Stimulated activated CD8-positive, alpha-beta memory T cell treated with anti-CD3 and anti-CD28 coated beads, Interleukin-4, amount 100 ng/mL, for 4 hours (primary cell): ENCODE data around the gene RANBP6.
"Not testable (repeated sequence)": the region's sequence is repeated elsewhere in the genome, so short reads cannot be mapped to it uniquely, and the experiment has no call there.

Experiments
- DNase-seq, 2 donors: peaks; one replicate each; pipeline ENCODE4 v3.0.0-alpha.2; 2020; ENCODE audit warnings: low read depth in 2 of 2, low spot score in 1 of 2

Gene RANBP6

GRCh38 chr9:6015278-6016157 lies at the start of gene RANBP6:
Gene RANBP6, minus strand, starts transcription at chr9:6015624. Its CDS starts 17 bp downstream, at chr9:6015607.
- peak; percentile 77 to 79 for DNase-seq

- DNase-seq = not testable (repeated sequence)
Measured at GRCh38 chr9:6063146-6063545, 47.7 kb upstream of the RANBP6 start.

- DNase-seq = no peak
Measured at GRCh38 chr9:6055666-6056065, 40.2 kb upstream of the RANBP6 start.

GRCh38 chr9:6055216-6055615 lies 39.8 kb upstream of the RANBP6 start:
- no peak for DNase-seq

- DNase-seq = peak; percentile 7 to 21
Measured at GRCh38 chr9:6054280-6055099, 39.1 kb upstream of the RANBP6 start.

- DNase-seq = no peak
Measured at GRCh38 chr9:6052293-6052919, 37.0 kb upstream of the RANBP6 start.

GRCh38 chr9:6051511-6051950 lies 36.1 kb upstream of the RANBP6 start:
- DNase-seq = no peak

- DNase-seq = no peak
Measured at GRCh38 chr9:6049798-6050197, 34.4 kb upstream of the RANBP6 start.

- DNase-seq = no peak
Measured at GRCh38 chr9:6048039-6048438, 32.6 kb upstream of the RANBP6 start.

- no peak for DNase-seq
Measured at GRCh38 chr9:6047020-6047419, 31.6 kb upstream of the RANBP6 start.

GRCh38 chr9:6045364-6045763 lies 29.9 kb upstream of the RANBP6 start:
- no peak for DNase-seq

GRCh38 chr9:6040077-6040476 lies 24.7 kb upstream of the RANBP6 start:
- no peak for DNase-seq

GRCh38 chr9:6036391-6036790 lies 21.0 kb upstream of the RANBP6 start:
- DNase-seq = no peak

- no peak for DNase-seq
Measured at GRCh38 chr9:6034954-6035353, 19.5 kb upstream of the RANBP6 start.

- DNase-seq = no peak
Measured at GRCh38 chr9:6029604-6030274, 14.3 kb upstream of the RANBP6 start.

- no peak for DNase-seq
Measured at GRCh38 chr9:6024035-6024554, 8.7 kb upstream of the RANBP6 start.

GRCh38 chr9:6016975-6017374 lies 1.6 kb upstream of the RANBP6 start:
- not testable (repeated sequence) for DNase-seq

- DNase-seq = no peak
Measured at GRCh38 chr9:6014670-6015270, 654 bp downstream of the RANBP6 start.

GRCh38 chr9:6008169-6008979 lies 7.0 kb downstream of the RANBP6 start:
- peak; percentile 83 to 89 for DNase-seq
